SK-N-SH treated with all-trans-retinoic acid at 6 μM for 48 hours (cell line): ENCODE results near the gene EGFL8.

Experiments used
- CREB5 ChIP-seq: fragments of 250-450 bp; sonication (Bioruptor Pico); IDR thresholded peaks from 2 replicates; pipeline ENCODE4 v1.5.1; 2020; ENCODE audit warnings: low read depth, mild to moderate bottlenecking, moderate library complexity
- CSRNP3 ChIP-seq: fragments of 250-450 bp; sonication (Bioruptor Pico); IDR thresholded peaks from 2 replicates; pipeline ENCODE4 v1.5.1; 2021; ENCODE audit warnings: mild to moderate bottlenecking, moderate library complexity
- ZFP3 ChIP-seq: fragments of 250-450 bp; sonication (Bioruptor Pico); IDR thresholded peaks from 2 replicates; pipeline ENCODE4 v1.5.0; 2020; ENCODE audit warnings: mild to moderate bottlenecking, moderate library complexity

GRCh38 chr6:32177183-32177787 lies 12.9 kb downstream of the EGFL8 start:
- TF ChIP-seq CREB5 (no peak), ZFP3 (CRISPR knock-in tag) (no peak), CSRNP3 (no peak)
